Mammary epithelial cell (primary cell): ENCODE results near the gene FBXO33.

Experiments used
- CTCF ChIP-seq, 2 donors: IDR thresholded peaks in 1 of 2; conservative IDR thresholded peaks in 1 of 2; 2 replicates each; pipeline ENCODE4 v1.5.1; 2011 to 2012; ENCODE audit warnings: inconsistent platforms in 2 of 2, low read length in 2 of 2, mild to moderate bottlenecking in 2 of 2, control low read depth in 1 of 2, low read depth in 1 of 2; ENCODE audit not compliant: insufficient read depth in 1 of 2; ENCODE audit errors: extremely low read depth in 1 of 2
- EZH2 ChIP-seq: IDR thresholded peaks from 2 replicates; pipeline ENCODE4 v1.6.1; 2012; ENCODE audit warnings: low read length, inconsistent platforms, borderline replicate concordance

DNA sequence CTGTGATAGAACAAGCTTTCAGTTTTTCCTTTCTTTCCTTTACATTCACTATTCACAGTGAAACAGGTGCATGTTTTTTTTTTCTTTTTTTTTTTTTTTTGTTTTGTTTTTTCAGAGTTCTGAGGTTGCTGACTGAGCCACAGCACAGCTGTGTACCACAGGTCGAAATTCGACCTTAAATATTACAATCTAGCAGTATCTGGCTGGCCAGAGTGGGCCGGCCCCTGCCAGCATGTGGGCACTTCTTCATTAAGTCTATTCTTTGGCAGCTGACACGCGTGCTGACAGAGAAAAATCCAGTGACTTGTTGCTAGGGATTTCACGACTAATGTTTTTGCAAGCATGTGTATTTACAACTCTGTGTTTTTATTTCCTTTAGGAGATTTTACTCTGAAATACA lies 33.9 kb downstream of the FBXO33 start:
- TF ChIP-seq EZH2 = no peak
- no peak for TF ChIP-seq CTCF (conservative IDR thresholded peaks at IDR 0.05 in 1 of 2, IDR thresholded peaks at IDR 0.05 in 1 of 2; ENCODE audit: extremely low read depth in 1 of 2, insufficient read depth in 1 of 2, low read depth in 1 of 2, low read length in 2 of 2)
